IPS-18a (cell line): ENCODE data around the gene IDI1.
"Not testable (repeated sequence)": the region's sequence is repeated elsewhere in the genome, so short reads cannot be mapped to it uniquely, and the experiment has no call there.

Experiments
- H3K27ac ChIP-seq: one replicate; pipeline ENCODE4 v1.5.1; 2013; ENCODE audit warnings: low read length
- H3K27me3 ChIP-seq: one replicate; pipeline ENCODE4 v1.6.1; 2013; ENCODE audit warnings: mild to moderate bottlenecking, low read length; ENCODE audit not compliant: control insufficient read depth, insufficient read depth
- H3K36me3 ChIP-seq: one replicate; pipeline ENCODE4 v1.6.1; 2013; ENCODE audit warnings: low read depth, low read length; ENCODE audit not compliant: control insufficient read depth
- H3K4me1 ChIP-seq: one replicate; pipeline ENCODE4 v1.6.1; 2013; ENCODE audit warnings: low read depth, low read length; ENCODE audit not compliant: control insufficient read depth
- H3K4me3 ChIP-seq: one replicate; pipeline ENCODE4 v1.5.1; 2013; ENCODE audit warnings: low read length
- H3K9ac ChIP-seq: one replicate; pipeline ENCODE4 v1.6.1; 2013; ENCODE audit warnings: mild to moderate bottlenecking, low read length, moderate library complexity
- H3K9me3 ChIP-seq: one replicate; pipeline ENCODE4 v1.6.1; 2013; ENCODE audit warnings: low read depth, low read length; ENCODE audit not compliant: control insufficient read depth

IDI1 gene

GRCh38 chr10:1029838-1030237, 19.1 kb downstream of the IDI1 start:
- Histone ChIP-seq H3K27ac (no peak overlapping the region), H3K9me3 (no peaks in the 10 kb centered on the region), H3K9ac (no peak overlapping the region), H3K36me3 (no peaks in the 10 kb centered on the region), H3K4me3 (no peak overlapping the region), H3K4me1 (no peaks in the 10 kb centered on the region), H3K27me3 (no peaks in the 10 kb centered on the region)

- Histone ChIP-seq H3K4me1 (no peaks in the 10 kb centered on the region), H3K4me3 (no peak overlapping the region), H3K27me3 (no peaks in the 10 kb centered on the region), H3K9me3 (no peaks in the 10 kb centered on the region), H3K27ac (no peak overlapping the region), H3K36me3 (no peaks in the 10 kb centered on the region), H3K9ac (no peak overlapping the region)
These were observed 22.3 kb downstream of the IDI1 start for GRCh38 chr10:1026578-1026977.

- no peaks in the 10 kb centered on the region for H3K36me3 ChIP-seq
- no peaks in the 10 kb centered on the region for H3K27me3 ChIP-seq
- no peak within 1 kb of the TSS for H3K27ac ChIP-seq
- no peak within 1 kb of the TSS for H3K9ac ChIP-seq
- H3K9me3 ChIP-seq: no peaks in the 10 kb centered on the region
- H3K4me1 ChIP-seq: no peaks in the 10 kb centered on the region
- no peak within 1 kb of the TSS for H3K4me3 ChIP-seq
These were observed 23.2 kb downstream of the IDI1 start, which contains the start of gene IDI2 for GRCh38 chr10:1025683-1026082. Gene IDI2, minus strand, starts transcription at chr10:1025859. Its CDS starts 1,136 bp downstream, at chr10:1024723.

- no peak overlapping the region for H3K9ac ChIP-seq
- no peak overlapping the region for H3K4me3 ChIP-seq
- H3K36me3 ChIP-seq: peaks cover 8% of the 10 kb centered on the region
- no peaks in the 10 kb centered on the region for H3K9me3 ChIP-seq
- no peak overlapping the region for H3K27ac ChIP-seq
- H3K4me1 ChIP-seq: no peaks in the 10 kb centered on the region
- no peaks in the 10 kb centered on the region for H3K27me3 ChIP-seq
These were observed 24.8 kb downstream of the IDI1 start for GRCh38 chr10:1024103-1024502.

GRCh38 chr10:1022413-1022812, 26.5 kb downstream of the IDI1 start:
- H3K27ac ChIP-seq: no peak overlapping the region
- H3K36me3 ChIP-seq: peaks cover 17% of the 10 kb centered on the region
- H3K9me3 ChIP-seq: no peaks in the 10 kb centered on the region
- no peak overlapping the region for H3K4me3 ChIP-seq
- H3K9ac ChIP-seq: no peak overlapping the region
- no peaks in the 10 kb centered on the region for H3K27me3 ChIP-seq
- no peaks in the 10 kb centered on the region for H3K4me1 ChIP-seq

- no peak overlapping the region for H3K4me3 ChIP-seq
- H3K4me1 ChIP-seq: no peaks in the 10 kb centered on the region
- H3K9me3 ChIP-seq: no peaks in the 10 kb centered on the region
- H3K27me3 ChIP-seq: no peaks in the 10 kb centered on the region
- no peak overlapping the region for H3K9ac ChIP-seq
- no peak overlapping the region for H3K27ac ChIP-seq
- H3K36me3 ChIP-seq: peaks cover 32% of the 10 kb centered on the region
These were observed 28.0 kb downstream of the IDI1 start for GRCh38 chr10:1020958-1021357.

GRCh38 chr10:1020460-1020859, 28.5 kb downstream of the IDI1 start:
- Histone ChIP-seq H3K4me3 (no peak overlapping the region), H3K9ac (no peak overlapping the region), H3K27me3 (no peaks in the 10 kb centered on the region), H3K27ac (no peak overlapping the region), H3K4me1 (no peaks in the 10 kb centered on the region), H3K36me3 (peaks cover 37% of the 10 kb centered on the region), H3K9me3 (no peaks in the 10 kb centered on the region)

- no peaks in the 10 kb centered on the region for H3K27me3 ChIP-seq
- H3K9ac ChIP-seq: no peak overlapping the region
- H3K9me3 ChIP-seq: no peaks in the 10 kb centered on the region
- H3K4me1 ChIP-seq: no peaks in the 10 kb centered on the region
- H3K4me3 ChIP-seq: no peak overlapping the region
- no peak overlapping the region for H3K27ac ChIP-seq
- H3K36me3 ChIP-seq: peaks cover 46% of the 10 kb centered on the region
These were observed 29.6 kb downstream of the IDI1 start for GRCh38 chr10:1019362-1019761.

- H3K9me3 ChIP-seq: no peaks in the 10 kb centered on the region
- no peak overlapping the region for H3K27ac ChIP-seq
- no peaks in the 10 kb centered on the region for H3K4me1 ChIP-seq
- H3K4me3 ChIP-seq: no peak overlapping the region
- no peak overlapping the region for H3K9ac ChIP-seq
- H3K36me3 ChIP-seq: peaks cover 82% of the 10 kb centered on the region
- H3K27me3 ChIP-seq: no peaks in the 10 kb centered on the region
These were observed 33.2 kb downstream of the IDI1 start for GRCh38 chr10:1015688-1016087.

GRCh38 chr10:1011696-1012095, 37.2 kb downstream of the IDI1 start:
- H3K36me3 ChIP-seq: peaks cover 96% of the 10 kb centered on the region

GRCh38 chr10:1010703-1011102, 38.2 kb downstream of the IDI1 start:
- no peaks in the 10 kb centered on the region for H3K27me3 ChIP-seq
- H3K4me1 ChIP-seq: no peaks in the 10 kb centered on the region
- no peaks in the 10 kb centered on the region for H3K9me3 ChIP-seq
- H3K9ac ChIP-seq: no peak overlapping the region
- H3K36me3 ChIP-seq: peaks cover 96% of the 10 kb centered on the region
- no peak overlapping the region for H3K27ac ChIP-seq
- no peak overlapping the region for H3K4me3 ChIP-seq

More at GRCh38 chr10:1011696-1012095, 37.2 kb downstream of the IDI1 start:
- Histone ChIP-seq H3K9ac (no peak overlapping the region), H3K4me3 (no peak overlapping the region), H3K9me3 (no peaks in the 10 kb centered on the region), H3K27me3 (no peaks in the 10 kb centered on the region), H3K4me1 (no peaks in the 10 kb centered on the region), H3K27ac (no peak overlapping the region)

GRCh38 chr10:1009947-1010346, 39.0 kb downstream of the IDI1 start:
- H3K36me3 ChIP-seq: peaks cover 97% of the 10 kb centered on the region
- H3K4me3 ChIP-seq, H3K4me1 ChIP-seq, H3K27me3 ChIP-seq, H3K27ac ChIP-seq, H3K9me3 ChIP-seq, H3K9ac ChIP-seq: not testable (repeated sequence)
